ENCODE results near the gene CDH4.

DNA sequence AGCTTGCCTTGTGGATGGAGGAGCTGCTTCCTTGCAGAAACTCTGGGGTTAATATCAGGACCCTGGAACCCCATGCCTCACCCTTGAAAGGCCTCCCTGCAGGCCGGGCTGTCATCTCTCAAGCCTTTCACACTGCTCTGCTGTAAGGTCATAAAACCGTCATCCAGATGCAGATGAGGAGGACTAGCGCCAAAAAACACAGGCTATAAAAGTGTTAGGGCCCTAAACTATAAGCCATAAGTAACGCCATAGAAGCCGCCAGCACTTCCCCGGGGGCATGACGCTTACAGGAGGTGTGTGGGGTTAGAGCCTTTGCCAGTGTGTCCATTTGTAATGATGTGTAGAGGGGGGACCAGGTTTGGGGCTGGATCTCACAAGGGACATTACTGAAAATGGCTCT, 47.6 kb downstream of the CDH4 start:
- no peak for TF ChIP-seq SIN3A (IDR thresholded peaks at IDR 0.05; ENCODE audit: borderline replicate concordance, insufficient read depth, low read length)
- TF ChIP-seq TAF1 (IDR thresholded peaks at IDR 0.05; ENCODE audit: borderline replicate concordance, insufficient read depth, low read length), result no peak
- TF ChIP-seq POLR2AphosphoS5 (IDR thresholded peaks at IDR 0.05; ENCODE audit: low read depth, low read length), result no peak; the same call in 1 of the 2 replicates
- TF ChIP-seq, protein P1, sequence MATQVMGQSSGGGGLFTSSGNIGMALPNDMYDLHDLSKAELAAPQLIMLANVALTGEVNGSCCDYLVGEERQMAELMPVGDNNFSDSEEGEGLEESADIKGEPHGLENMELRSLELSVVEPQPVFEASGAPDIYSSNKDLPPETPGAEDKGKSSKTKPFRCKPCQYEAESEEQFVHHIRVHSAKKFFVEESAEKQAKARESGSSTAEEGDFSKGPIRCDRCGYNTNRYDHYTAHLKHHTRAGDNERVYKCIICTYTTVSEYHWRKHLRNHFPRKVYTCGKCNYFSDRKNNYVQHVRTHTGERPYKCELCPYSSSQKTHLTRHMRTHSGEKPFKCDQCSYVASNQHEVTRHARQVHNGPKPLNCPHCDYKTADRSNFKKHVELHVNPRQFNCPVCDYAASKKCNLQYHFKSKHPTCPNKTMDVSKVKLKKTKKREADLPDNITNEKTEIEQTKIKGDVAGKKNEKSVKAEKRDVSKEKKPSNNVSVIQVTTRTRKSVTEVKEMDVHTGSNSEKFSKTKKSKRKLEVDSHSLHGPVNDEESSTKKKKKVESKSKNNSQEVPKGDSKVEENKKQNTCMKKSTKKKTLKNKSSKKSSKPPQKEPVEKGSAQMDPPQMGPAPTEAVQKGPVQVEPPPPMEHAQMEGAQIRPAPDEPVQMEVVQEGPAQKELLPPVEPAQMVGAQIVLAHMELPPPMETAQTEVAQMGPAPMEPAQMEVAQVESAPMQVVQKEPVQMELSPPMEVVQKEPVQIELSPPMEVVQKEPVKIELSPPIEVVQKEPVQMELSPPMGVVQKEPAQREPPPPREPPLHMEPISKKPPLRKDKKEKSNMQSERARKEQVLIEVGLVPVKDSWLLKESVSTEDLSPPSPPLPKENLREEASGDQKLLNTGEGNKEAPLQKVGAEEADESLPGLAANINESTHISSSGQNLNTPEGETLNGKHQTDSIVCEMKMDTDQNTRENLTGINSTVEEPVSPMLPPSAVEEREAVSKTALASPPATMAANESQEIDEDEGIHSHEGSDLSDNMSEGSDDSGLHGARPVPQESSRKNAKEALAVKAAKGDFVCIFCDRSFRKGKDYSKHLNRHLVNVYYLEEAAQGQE (IDR thresholded peaks at IDR 0.05; ENCODE audit: insufficient read depth in 1 of 2, low read depth in 2 of 2, low read length in 2 of 2), result no peak
- TF ChIP-seq FOXP2 (optimal IDR thresholded peaks at IDR 0.05; ENCODE audit: borderline replicate concordance, extremely low read depth, extremely low read length, insufficient read depth), result no peak

Measured in PFSK-1 (cell line).